Measurements from ENCODE around the gene GSTA3. TPM values are rescaled to one million over a fixed set of nuclear protein-coding genes. Genes with fewer than 3 reads are reported as not detected.
"Not testable (repeated sequence)": the region's sequence is repeated elsewhere in the genome, so short reads cannot be mapped to it uniquely, and the experiment has no call there.

GSTA3 gene
- total RNA-seq, 1 donor from 2014 or later = 2.1 TPM

DNA sequence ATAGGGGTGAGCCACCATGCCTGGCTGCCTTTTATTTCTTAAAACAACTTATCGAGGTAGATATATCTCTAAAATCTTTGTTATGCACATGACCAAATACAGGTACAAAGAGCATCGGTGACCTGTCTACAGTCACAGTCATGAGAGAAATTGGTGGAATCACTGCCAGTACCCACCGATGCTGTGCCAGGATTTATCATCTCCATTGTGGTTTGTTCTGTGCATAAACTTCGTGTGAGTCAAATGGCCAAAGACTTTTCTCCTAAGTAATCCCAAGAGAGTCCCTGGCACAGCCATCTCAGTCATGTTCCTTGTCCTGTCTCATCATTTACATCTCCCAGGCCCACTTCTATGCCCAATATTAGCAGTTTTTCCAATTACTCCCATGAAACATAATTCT, 9.0 kb downstream of the GSTA3 start:
- no peak overlapping the region for H3K27ac ChIP-seq
- no peaks in the 10 kb centered on the region for H3K36me3 ChIP-seq
- TF ChIP-seq, protein P1, sequence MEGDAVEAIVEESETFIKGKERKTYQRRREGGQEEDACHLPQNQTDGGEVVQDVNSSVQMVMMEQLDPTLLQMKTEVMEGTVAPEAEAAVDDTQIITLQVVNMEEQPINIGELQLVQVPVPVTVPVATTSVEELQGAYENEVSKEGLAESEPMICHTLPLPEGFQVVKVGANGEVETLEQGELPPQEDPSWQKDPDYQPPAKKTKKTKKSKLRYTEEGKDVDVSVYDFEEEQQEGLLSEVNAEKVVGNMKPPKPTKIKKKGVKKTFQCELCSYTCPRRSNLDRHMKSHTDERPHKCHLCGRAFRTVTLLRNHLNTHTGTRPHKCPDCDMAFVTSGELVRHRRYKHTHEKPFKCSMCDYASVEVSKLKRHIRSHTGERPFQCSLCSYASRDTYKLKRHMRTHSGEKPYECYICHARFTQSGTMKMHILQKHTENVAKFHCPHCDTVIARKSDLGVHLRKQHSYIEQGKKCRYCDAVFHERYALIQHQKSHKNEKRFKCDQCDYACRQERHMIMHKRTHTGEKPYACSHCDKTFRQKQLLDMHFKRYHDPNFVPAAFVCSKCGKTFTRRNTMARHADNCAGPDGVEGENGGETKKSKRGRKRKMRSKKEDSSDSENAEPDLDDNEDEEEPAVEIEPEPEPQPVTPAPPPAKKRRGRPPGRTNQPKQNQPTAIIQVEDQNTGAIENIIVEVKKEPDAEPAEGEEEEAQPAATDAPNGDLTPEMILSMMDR (IDR thresholded peaks at IDR 0.05) = no peak
- H3K4me3 ChIP-seq = no peak overlapping the region
- intact Hi-C loops (cut with DNase I) = no loop called here
- H3K4me1 ChIP-seq = no peaks in the 10 kb centered on the region
- ATAC-seq (no peak), DNase-seq (no peak)
- H3K27me3 ChIP-seq (ENCODE audit: low read depth) = no peaks in the 10 kb centered on the region
- no peaks in the 10 kb centered on the region for H3K9me3 ChIP-seq

DNA sequence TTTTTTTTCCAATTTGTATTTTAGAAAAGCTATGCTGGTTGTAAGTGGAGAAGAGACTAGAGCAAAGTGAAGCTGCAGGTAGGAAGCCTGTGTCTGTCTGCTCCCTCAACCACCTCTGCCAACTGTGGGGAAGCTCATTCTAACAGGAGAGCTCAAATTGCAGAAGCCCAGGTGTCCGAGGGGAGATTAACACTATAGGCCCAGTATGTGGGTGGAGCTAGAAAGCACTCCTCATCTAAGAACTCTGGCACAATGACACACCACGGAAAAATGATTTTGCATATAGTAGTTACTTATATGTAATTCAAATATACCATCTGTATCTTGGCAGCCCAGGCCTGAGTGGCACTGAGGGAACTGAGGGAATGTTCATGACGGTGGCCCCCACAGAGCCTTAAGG, 13.7 kb downstream of the GSTA3 start:
- H3K9me3 ChIP-seq; ATAC-seq; H3K4me3 ChIP-seq; H3K27ac ChIP-seq; H3K36me3 ChIP-seq; DNase-seq; H3K27me3 ChIP-seq (ENCODE audit: low read depth); H3K4me1 ChIP-seq; intact Hi-C loops (cut with DNase I): not testable (repeated sequence)

DNA sequence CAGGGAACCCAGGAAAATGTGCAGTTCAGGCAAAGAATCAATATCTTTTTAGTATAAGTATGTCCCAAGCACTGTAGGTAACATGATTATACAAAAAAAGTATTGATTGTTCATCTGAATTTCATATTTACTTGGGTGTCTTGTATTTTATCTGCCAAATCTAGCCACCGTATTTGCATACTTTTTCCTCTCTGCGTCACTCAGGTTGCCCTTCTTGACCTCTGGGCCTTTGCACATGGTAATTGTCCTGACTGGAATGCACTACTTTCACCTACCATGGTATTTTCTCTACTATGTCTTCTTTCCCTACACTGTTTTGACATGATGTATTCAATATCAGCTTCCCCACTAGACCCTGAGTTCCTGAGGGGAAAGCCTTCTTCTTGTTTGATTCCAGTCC, 15.2 kb downstream of the GSTA3 start:
- no peak for DNase-seq
- Histone ChIP-seq H3K27ac (no peak overlapping the region), H3K9me3 (no peaks in the 10 kb centered on the region), H3K4me3 (no peak overlapping the region), H3K4me1 (no peaks in the 10 kb centered on the region), H3K27me3 (ENCODE audit: low read depth) (no peaks in the 10 kb centered on the region), H3K36me3 (no peaks in the 10 kb centered on the region)
- TF ChIP-seq, protein P1 (IDR thresholded peaks at IDR 0.05) = no peak
- no peak for ATAC-seq
- intact Hi-C loops (cut with DNase I) = no loop called here

DNA sequence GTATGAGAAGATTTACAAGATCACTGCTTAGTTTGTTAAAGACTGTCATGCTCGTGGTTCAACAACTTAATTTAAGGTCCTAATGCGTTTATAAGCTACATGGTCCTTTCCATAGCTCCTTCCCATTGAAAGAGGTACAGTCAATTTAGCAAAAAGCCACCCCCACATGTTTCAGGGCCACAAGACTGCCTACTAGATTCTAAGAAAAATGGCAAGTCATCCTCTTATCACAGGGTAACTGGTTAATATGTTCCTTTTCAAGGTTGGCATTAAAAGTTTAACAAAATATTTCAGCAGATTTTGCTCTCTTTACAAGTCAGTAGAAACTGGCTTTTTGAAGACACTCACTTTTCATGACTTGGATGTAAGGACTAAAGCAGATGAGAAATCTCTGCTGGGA, 15.7 kb downstream of the GSTA3 start:
- no peaks in the 10 kb centered on the region for H3K4me1 ChIP-seq
- H3K9me3 ChIP-seq = no peaks in the 10 kb centered on the region
- TF ChIP-seq, protein P1 (IDR thresholded peaks at IDR 0.05) = no peak
- H3K27ac ChIP-seq = no peak overlapping the region
- H3K27me3 ChIP-seq (ENCODE audit: low read depth) = no peaks in the 10 kb centered on the region
- intact Hi-C loops (cut with DNase I) = no loop called here
- no peaks in the 10 kb centered on the region for H3K36me3 ChIP-seq
- no peak for ATAC-seq
- DNase-seq = no peak
- H3K4me3 ChIP-seq = no peak overlapping the region

DNA sequence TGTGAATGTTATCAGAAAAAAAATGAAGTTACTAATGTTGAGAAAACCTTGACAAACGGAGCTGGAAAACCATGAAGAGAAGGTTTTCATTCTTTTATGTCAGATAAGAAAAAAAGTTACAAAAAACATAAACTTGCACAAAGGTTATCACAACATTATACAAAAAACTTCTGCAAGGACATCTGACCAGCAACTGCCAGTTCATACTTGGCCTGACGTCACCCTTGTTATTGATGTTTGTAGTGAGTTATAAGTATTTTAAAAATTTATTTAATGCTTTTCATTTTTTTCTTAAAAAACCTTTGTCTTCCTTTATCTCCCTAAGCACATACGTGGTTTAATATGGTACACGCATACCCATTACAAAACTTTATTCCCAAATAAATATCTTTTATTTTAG, 16.3 kb downstream of the GSTA3 start:
- TF ChIP-seq, protein P1 (IDR thresholded peaks at IDR 0.05) = no peak
- Histone ChIP-seq H3K27ac (no peak overlapping the region), H3K27me3 (ENCODE audit: low read depth) (no peaks in the 10 kb centered on the region), H3K36me3 (no peaks in the 10 kb centered on the region), H3K4me1 (no peaks in the 10 kb centered on the region), H3K9me3 (no peaks in the 10 kb centered on the region), H3K4me3 (no peak overlapping the region)
- DNase-seq (no peak), ATAC-seq (no peak)
- intact Hi-C loops (cut with DNase I) = no loop called here

DNA sequence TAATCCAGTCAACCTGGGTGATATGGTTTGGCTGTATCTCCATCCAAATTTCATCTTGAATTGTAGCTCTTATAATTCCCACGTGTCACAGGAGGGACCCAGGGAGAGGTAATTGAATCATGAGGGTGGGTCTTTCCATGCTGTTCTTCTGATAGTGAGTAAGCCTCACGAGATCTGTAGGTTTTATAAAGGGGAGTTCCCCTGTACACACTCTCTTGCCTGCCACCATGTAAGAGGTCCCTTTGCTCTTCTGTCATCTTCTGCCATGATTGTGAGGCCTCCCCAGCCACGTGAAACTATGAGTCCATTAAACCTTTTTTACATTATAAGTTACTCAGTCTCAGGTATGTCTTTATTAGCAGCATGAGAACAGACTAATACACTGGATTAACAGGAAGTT, 19.5 kb downstream of the GSTA3 start:
- intact Hi-C loops (cut with DNase I) = no loop called here

More for the DNA sequence above, 19.5 kb downstream of the GSTA3 start:
- DNase-seq (no peak), ATAC-seq (no peak)
- H3K9me3 ChIP-seq = no peaks in the 10 kb centered on the region
- H3K4me1 ChIP-seq = no peaks in the 10 kb centered on the region
- no peak overlapping the region for H3K27ac ChIP-seq
- H3K4me3 ChIP-seq = no peak overlapping the region
- no peaks in the 10 kb centered on the region for H3K36me3 ChIP-seq
- H3K27me3 ChIP-seq (ENCODE audit: low read depth) = no peaks in the 10 kb centered on the region
- TF ChIP-seq, protein P1 (IDR thresholded peaks at IDR 0.05) = no peak

All from lower lobe of right lung (tissue), 2 donors.